Upper lobe of left lung (tissue), 6 donors: ENCODE data around the gene BRICD5. TPM values are rescaled to one million over a fixed set of nuclear protein-coding genes. Genes with fewer than 3 reads are reported as not detected.
"Not testable (repeated sequence)": the region's sequence is repeated elsewhere in the genome, so short reads cannot be mapped to it uniquely, and the experiment has no call there.

Experiments used
- ATAC-seq, 2 donors: fragments of 200-7000 bp; cut with Tn5 transposase; one replicate each; pipeline ENCODE4 v1.9.1; 2022; ENCODE audit warnings: mild to moderate bottlenecking in 2 of 2, moderate library complexity in 2 of 2; ENCODE audit not compliant: low FRiP score in 2 of 2
- DNase-seq, 2 donors: peaks; one replicate each; pipeline ENCODE4 v3.0.0-alpha.2; 2019 to 2020
- H3K27ac ChIP-seq, 4 donors: fragments of 200-600 bp; sonication (generic); one replicate each; pipeline ENCODE4 v1.5.1; 2016 to 2019
- H3K27me3 ChIP-seq, 4 donors: fragments of 200-600 bp; sonication (generic); one replicate each; pipeline ENCODE4 v1.5.1; 2017 to 2019
- H3K36me3 ChIP-seq, 4 donors: fragments of 200-600 bp; sonication (generic); one replicate each; pipeline ENCODE4 v1.5.1; 2016 to 2019
- H3K4me1 ChIP-seq, 4 donors: fragments of 200-600 bp; sonication (generic); one replicate each; pipeline ENCODE4 v1.5.1; 2018 to 2019
- H3K4me3 ChIP-seq, 4 donors: fragments of 200-600 bp; sonication (generic); one replicate each; pipeline ENCODE4 v1.5.1; 2017 to 2019; ENCODE audit warnings: mild to moderate bottlenecking in 2 of 4, moderate library complexity in 1 of 4
- H3K9me3 ChIP-seq, 4 donors: fragments of 200-600 bp; sonication (generic); one replicate each; pipeline ENCODE4 v1.5.1; 2018 to 2019
- CTCF ChIP-seq, 6 experiments: fragments of 450-650 bp in 4 of 6; fragments of 200-600 bp in 2 of 6; sonication (generic) in 2 of 6; IDR thresholded peaks; one replicate each; pipeline ENCODE4 v1.5.1; 2016 to 2019; ENCODE audit warnings: antibody characterized with exemption in 6 of 6
- EP300 ChIP-seq, 4 donors: sonication (generic); formaldehyde crosslinking; IDR thresholded peaks; one replicate each; pipeline ENCODE4 v1.5.1; 2017; ENCODE audit warnings: antibody characterized with exemption in 4 of 4, control low read depth in 2 of 4
- POLR2A ChIP-seq, 4 donors: fragments of 450-650 bp; IDR thresholded peaks; one replicate each; pipeline ENCODE4 v1.5.1; 2016 to 2017; ENCODE audit warnings: antibody characterized with exemption in 4 of 4, mild to moderate bottlenecking in 2 of 4
- POLR2AphosphoS5 ChIP-seq, 2 donors: sonication (generic); formaldehyde crosslinking; IDR thresholded peaks; one replicate each; pipeline ENCODE4 v1.5.1; 2017; ENCODE audit warnings: antibody characterized with exemption in 2 of 2
- WGBS, 2 donors: methylation state at CpG; one replicate each; pipeline ENCODE4 v1.1.5; 2017 to 2018; 5-methylcytosine and 5-hydroxymethylcytosine counted together
- total RNA-seq, 6 donors: library from RNA; depleted of rRNA in 4 of 6; stranded (reverse); fragments of >200 nt in 4 of 6; gene quantifications; one replicate each; pipeline versions ENCODE4 v1.1.0 to v1.2.1, GENCODE V29; 2016 to 2021
- donor health status: DM: no; HTN: no; CAD: no; lungs with moderate emphysema.
- donor health status: DM: no; HTN: yes; CAD: no; lungs with severe emphysema.

The BRICD5 gene
- total RNA-seq, 6 donors from 2014 or later = 4.0 to 70.2 (median 10.8) TPM

- Histone ChIP-seq H3K36me3 (peaks cover 12 to 58% (median 45%) of the 10 kb centered on the region in 4 donors), H3K9me3 (no peaks in the 10 kb centered on the region), H3K27me3 (no peaks in the 10 kb centered on the region), H3K4me1 (peaks cover 0 to 4% (median 0%) of the 10 kb centered on the region in 4 donors), H3K27ac (no peak overlapping the region), H3K4me3 (no peak overlapping the region)
- no peak for ATAC-seq
- TF ChIP-seq POLR2AphosphoS5 (IDR thresholded peaks at IDR 0.05) (no peak), POLR2A (IDR thresholded peaks at IDR 0.05) (no peak)
- WGBS, 2 donors = 90 to 98% methylated on average over 4 to 14 of the region's 19 CpGs
- DNase-seq = peak in 1 of 2 donors; percentile 76
Observed at GRCh38 chr16:2243031-2243528, 32.4 kb upstream of the BRICD5 start.

- 67 to 76% methylated on average over 7 to 11 of the region's 11 CpGs for WGBS, 2 donors
- H3K4me3 ChIP-seq = no peak overlapping the region
- peaks cover 0 to 8% (median 3%) of the 10 kb centered on the region in 4 donors for H3K4me1 ChIP-seq
- peaks cover 12 to 58% (median 45%) of the 10 kb centered on the region in 4 donors for H3K36me3 ChIP-seq
- DNase-seq (no peak), ATAC-seq (no peak)
- no peak overlapping the region for H3K27ac ChIP-seq
- peaks cover 0 to 3% (median 0%) of the 10 kb centered on the region in 4 donors for H3K27me3 ChIP-seq
- H3K9me3 ChIP-seq = no peaks in the 10 kb centered on the region
- no peak for TF ChIP-seq POLR2A (IDR thresholded peaks at IDR 0.05)
- TF ChIP-seq POLR2AphosphoS5 (IDR thresholded peaks at IDR 0.05) = no peak
- no peak for TF ChIP-seq CTCF (IDR thresholded peaks at IDR 0.05)
- TF ChIP-seq EP300 (IDR thresholded peaks at IDR 0.05) = no peak
Observed at GRCh38 chr16:2242598-2242997, 31.9 kb upstream of the BRICD5 start.

- H3K9me3 ChIP-seq, H3K27ac ChIP-seq, DNase-seq, ATAC-seq, H3K4me3 ChIP-seq: not testable (repeated sequence)
- H3K4me1 ChIP-seq = peaks cover 12 to 22% (median 21%) of the 10 kb centered on the region in 4 donors
- WGBS, 2 donors = 82 to 88% methylated on average over 9 of the region's 9 CpGs
- peaks cover 12 to 50% (median 37%) of the 10 kb centered on the region in 4 donors for H3K36me3 ChIP-seq
- H3K27me3 ChIP-seq = peaks cover 0 to 19% (median 10%) of the 10 kb centered on the region in 4 donors
Observed at GRCh38 chr16:2240331-2240730, 29.7 kb upstream of the BRICD5 start.

DNA sequence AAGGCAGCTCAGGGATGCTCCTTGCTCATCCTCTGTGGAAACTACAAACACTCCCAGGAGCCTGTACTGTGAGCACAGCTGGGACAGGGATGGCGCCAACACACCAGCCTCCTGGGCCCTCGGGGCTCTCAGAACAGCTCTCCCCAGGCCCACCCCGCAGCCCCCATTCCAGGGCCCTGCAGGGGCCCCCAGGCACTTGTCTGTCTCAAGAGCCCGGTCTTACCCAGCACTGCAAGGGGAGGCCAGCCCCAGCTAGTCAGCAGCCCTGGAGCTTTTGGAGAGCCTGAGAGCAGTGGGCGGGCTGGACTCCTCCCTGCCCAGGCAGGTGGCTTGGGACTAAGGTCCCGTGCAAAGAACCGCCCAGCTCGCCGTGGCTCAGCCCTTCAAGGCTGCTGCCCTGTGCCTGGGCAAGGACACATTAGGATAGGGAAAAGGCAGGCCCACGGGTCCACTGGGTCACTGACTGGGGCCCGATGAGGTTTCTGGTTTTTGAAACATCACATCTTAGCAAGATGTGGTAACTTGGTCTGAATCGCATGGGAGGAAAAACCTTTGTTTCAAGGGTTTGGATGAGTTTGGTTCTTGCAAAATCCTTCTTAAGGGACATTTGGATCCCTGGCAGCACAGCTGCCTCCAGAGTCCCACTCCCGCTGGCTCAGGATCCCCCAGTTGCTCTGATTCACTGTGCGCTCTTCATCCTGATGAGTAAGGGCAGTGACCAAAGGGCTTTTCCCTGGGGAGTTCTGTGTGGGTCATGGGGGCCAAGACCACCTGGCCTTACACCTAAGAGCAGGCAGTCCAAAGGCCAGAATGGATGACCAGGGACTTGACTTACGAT lies 28.4 kb upstream of the BRICD5 start:
- H3K27ac ChIP-seq = no peak overlapping the region
- H3K27me3 ChIP-seq = peaks cover 0 to 19% (median 10%) of the 10 kb centered on the region in 4 donors
- no peak for TF ChIP-seq CTCF (IDR thresholded peaks at IDR 0.05)
- no peak for TF ChIP-seq EP300 (IDR thresholded peaks at IDR 0.05)
- TF ChIP-seq POLR2AphosphoS5 (IDR thresholded peaks at IDR 0.05) = no peak
- no peak for TF ChIP-seq POLR2A (IDR thresholded peaks at IDR 0.05)
- H3K36me3 ChIP-seq = peaks cover 10 to 50% (median 37%) of the 10 kb centered on the region in 4 donors
- no peak overlapping the region for H3K4me3 ChIP-seq
- WGBS, 2 donors = 80 to 87% methylated on average over 8 to 13 of the region's 15 CpGs
- DNase-seq (peak in 1 of 2 donors; percentile 68), ATAC-seq (no peak)
- peaks cover 12 to 22% (median 21%) of the 10 kb centered on the region in 4 donors for H3K4me1 ChIP-seq
- no peaks in the 10 kb centered on the region for H3K9me3 ChIP-seq

- no peak overlapping the region for H3K4me3 ChIP-seq
- peaks cover 14 to 50% (median 38%) of the 10 kb centered on the region in 4 donors for H3K36me3 ChIP-seq
- 63% methylated on average over 18 of the region's 18 CpGs; no CpG with 5 or more reads in 1 of the 2 donors for WGBS, 2 donors
- DNase-seq (peak in 1 of 2 donors; percentile 58), ATAC-seq (no peak)
- H3K27me3 ChIP-seq = peaks cover 0 to 19% (median 10%) of the 10 kb centered on the region in 4 donors
- TF ChIP-seq EP300 (IDR thresholded peaks at IDR 0.05) (no peak), POLR2A (IDR thresholded peaks at IDR 0.05) (no peak), POLR2AphosphoS5 (IDR thresholded peaks at IDR 0.05) (no peak), CTCF (IDR thresholded peaks at IDR 0.05) (no peak)
- H3K4me1 ChIP-seq = peaks cover 12 to 22% (median 21%) of the 10 kb centered on the region in 4 donors
- H3K27ac ChIP-seq = no peak overlapping the region
- no peaks in the 10 kb centered on the region for H3K9me3 ChIP-seq
Observed at GRCh38 chr16:2238150-2238837, 27.6 kb upstream of the BRICD5 start.
